Neuron (in vitro differentiated cells): Measurements from ENCODE around the gene TSPAN11.

Experiments used
- H2AFZ ChIP-seq: one replicate; pipeline ENCODE4 v1.6.1; 2013; ENCODE audit warnings: low read depth, mild to moderate bottlenecking, inconsistent platforms, low read length, moderate library complexity
- H3K27me3 ChIP-seq: one replicate; pipeline ENCODE4 v1.6.1; 2013; ENCODE audit warnings: low read length; ENCODE audit not compliant: insufficient read depth
- H3K36me3 ChIP-seq: one replicate; pipeline ENCODE4 v1.6.1; 2013; ENCODE audit warnings: low read length; ENCODE audit not compliant: insufficient read depth
- H3K4me1 ChIP-seq: one replicate; pipeline ENCODE4 v1.6.1; 2013; ENCODE audit warnings: low read length; ENCODE audit not compliant: insufficient read depth
- H3K4me3 ChIP-seq: 2 replicates; pipeline ENCODE4 v1.5.1; 2013; ENCODE audit warnings: mild to moderate bottlenecking, low read length, moderate library complexity
- H3K9me3 ChIP-seq: one replicate; pipeline ENCODE4 v1.6.1; 2013; ENCODE audit warnings: low read length

TSPAN11 gene

GRCh38 chr12:30980955-30981662, 54.6 kb downstream of the TSPAN11 start:
- Histone ChIP-seq H3K9me3 (no peaks in the 10 kb centered on the region), H3K4me1 (peaks cover 5% of the 10 kb centered on the region), H3K4me3 (no peak overlapping the region), H3K36me3 (no peaks in the 10 kb centered on the region), H3K27me3 (no peaks in the 10 kb centered on the region), H2AFZ (no peak overlapping the region)

- no peak overlapping the region for H3K4me3 ChIP-seq
- H3K27me3 ChIP-seq = no peaks in the 10 kb centered on the region
- no peak overlapping the region for H2AFZ ChIP-seq
Observed at GRCh38 chr12:30982413-30982812, 55.9 kb downstream of the TSPAN11 start.

GRCh38 chr12:30985814-30986452, 59.4 kb downstream of the TSPAN11 start:
- peaks cover 2% of the 10 kb centered on the region for H3K4me1 ChIP-seq
- no peaks in the 10 kb centered on the region for H3K9me3 ChIP-seq
- H3K36me3 ChIP-seq = peaks cover 6% of the 10 kb centered on the region
- H3K4me3 ChIP-seq = no peak overlapping the region
- H2AFZ ChIP-seq = no peak overlapping the region
- H3K27me3 ChIP-seq = no peaks in the 10 kb centered on the region

More at GRCh38 chr12:30982413-30982812, 55.9 kb downstream of the TSPAN11 start:
- Histone ChIP-seq H3K4me1 (peaks cover 5% of the 10 kb centered on the region), H3K36me3 (no peaks in the 10 kb centered on the region), H3K9me3 (no peaks in the 10 kb centered on the region)

- Histone ChIP-seq H3K27me3 (no peaks in the 10 kb centered on the region), H3K4me1 (no peaks in the 10 kb centered on the region), H3K9me3 (no peaks in the 10 kb centered on the region), H3K36me3 (peaks cover 6% of the 10 kb centered on the region), H3K4me3 (no peak overlapping the region), H2AFZ (no peak overlapping the region)
Observed at GRCh38 chr12:30988086-30988485, 61.5 kb downstream of the TSPAN11 start.

- Histone ChIP-seq H3K9me3 (no peaks in the 10 kb centered on the region), H3K27me3 (no peaks in the 10 kb centered on the region), H3K4me3 (no peak overlapping the region), H3K36me3 (peaks cover 6% of the 10 kb centered on the region), H3K4me1 (no peaks in the 10 kb centered on the region), H2AFZ (no peak overlapping the region)
Observed at GRCh38 chr12:30988646-30989286, 62.2 kb downstream of the TSPAN11 start.

GRCh38 chr12:30989754-30990153, 63.2 kb downstream of the TSPAN11 start:
- Histone ChIP-seq H3K4me1 (no peaks in the 10 kb centered on the region), H3K36me3 (peaks cover 6% of the 10 kb centered on the region), H3K27me3 (no peaks in the 10 kb centered on the region), H3K9me3 (no peaks in the 10 kb centered on the region), H3K4me3 (no peak overlapping the region), H2AFZ (no peak overlapping the region)

GRCh38 chr12:30990316-30990715, 63.8 kb downstream of the TSPAN11 start:
- Histone ChIP-seq H3K27me3 (no peaks in the 10 kb centered on the region), H3K36me3 (peaks cover 6% of the 10 kb centered on the region), H3K4me3 (no peak overlapping the region), H3K9me3 (no peaks in the 10 kb centered on the region), H2AFZ (no peak overlapping the region), H3K4me1 (no peaks in the 10 kb centered on the region)

- no peaks in the 10 kb centered on the region for H3K27me3 ChIP-seq
- H3K4me3 ChIP-seq = no peak overlapping the region
- no peaks in the 10 kb centered on the region for H3K4me1 ChIP-seq
- H2AFZ ChIP-seq = no peak overlapping the region
- peaks cover 6% of the 10 kb centered on the region for H3K36me3 ChIP-seq
- no peaks in the 10 kb centered on the region for H3K9me3 ChIP-seq
Observed at GRCh38 chr12:30990776-30991175, 64.2 kb downstream of the TSPAN11 start.

- no peak overlapping the region for H3K4me3 ChIP-seq
- H3K36me3 ChIP-seq = peaks cover 6% of the 10 kb centered on the region
- no peak overlapping the region for H2AFZ ChIP-seq
- H3K4me1 ChIP-seq = peaks cover 4% of the 10 kb centered on the region
- no peaks in the 10 kb centered on the region for H3K9me3 ChIP-seq
- H3K27me3 ChIP-seq = no peaks in the 10 kb centered on the region
Observed at GRCh38 chr12:30991466-30991865, 64.9 kb downstream of the TSPAN11 start.

GRCh38 chr12:30992381-30992780, 65.8 kb downstream of the TSPAN11 start:
- H3K27me3 ChIP-seq = no peaks in the 10 kb centered on the region
- H3K9me3 ChIP-seq = no peaks in the 10 kb centered on the region
- peaks cover 5% of the 10 kb centered on the region for H3K4me1 ChIP-seq
- no peak overlapping the region for H3K4me3 ChIP-seq
- H2AFZ ChIP-seq = no peak overlapping the region
- H3K36me3 ChIP-seq = peaks cover 6% of the 10 kb centered on the region

GRCh38 chr12:30993766-30994165, 67.2 kb downstream of the TSPAN11 start:
- Histone ChIP-seq H3K27me3 (no peaks in the 10 kb centered on the region), H3K4me3 (no peak overlapping the region), H3K4me1 (peaks cover 5% of the 10 kb centered on the region), H2AFZ (no peak overlapping the region), H3K36me3 (peaks cover 5% of the 10 kb centered on the region), H3K9me3 (no peaks in the 10 kb centered on the region)

GRCh38 chr12:30994274-30994673, 67.7 kb downstream of the TSPAN11 start:
- peaks cover 5% of the 10 kb centered on the region for H3K4me1 ChIP-seq
- no peak overlapping the region for H2AFZ ChIP-seq
- no peak overlapping the region for H3K4me3 ChIP-seq
- no peaks in the 10 kb centered on the region for H3K27me3 ChIP-seq
- H3K36me3 ChIP-seq = peaks cover 5% of the 10 kb centered on the region
- no peaks in the 10 kb centered on the region for H3K9me3 ChIP-seq

- H3K9me3 ChIP-seq = no peaks in the 10 kb centered on the region
- H3K4me3 ChIP-seq = no peak overlapping the region
- no peak overlapping the region for H2AFZ ChIP-seq
- no peaks in the 10 kb centered on the region for H3K36me3 ChIP-seq
- no peaks in the 10 kb centered on the region for H3K27me3 ChIP-seq
- peaks cover 5% of the 10 kb centered on the region for H3K4me1 ChIP-seq
Observed at GRCh38 chr12:30996255-30996654, 69.7 kb downstream of the TSPAN11 start.
